Measurements from ENCODE around the gene AMACR. TPM values are rescaled to one million over a fixed set of nuclear protein-coding genes. Genes with fewer than 3 reads are reported as not detected.

AMACR gene
- total and polyA plus RNA-seq, 2 of the 13 experiments (the other 11 are each of a cell fraction or from before 2014, with no cell fraction given): 8.9 to 19.7 TPM

- H3K27me3 ChIP-seq (ENCODE audit: control insufficient read depth in 1 of 2, insufficient read depth in 2 of 2, low read length in 2 of 2): no peaks in the 10 kb centered on the region; a peak in 1 of 5 replicates
- no peaks in the 10 kb centered on the region for H3K4me1 ChIP-seq (ENCODE audit: insufficient read depth, low read length)
- in situ Hi-C loops (cut with HindIII; ENCODE audit: extremely low pct_ligation_motif_present, low pct_unique_long_range_greater_than_20kb) (no loop called here), intact Hi-C loops (cut with micrococcal nuclease; ENCODE audit: unreplicated experiment) (no loop called here)
- H3K4me2 ChIP-seq (ENCODE audit: low read depth, low read length): no peak overlapping the region
- H3K79me2 ChIP-seq (ENCODE audit: insufficient read depth, low read length): no peaks in the 10 kb centered on the region
- FAIRE-seq (no peak), DNase-seq (ENCODE audit: low spot score) (no peak), ATAC-seq (no peak)
- no peaks in the 10 kb centered on the region for H3K9me3 ChIP-seq (ENCODE audit: low read length)
- no peaks in the 10 kb centered on the region for H4K20me1 ChIP-seq (ENCODE audit: insufficient read depth, low read length)
- TF ChIP-seq XBP1 (CRISPR knock-in tag; IDR thresholded peaks at IDR 0.05): no peak
- TF ChIP-seq SIX4 (CRISPR knock-in tag; IDR thresholded peaks at IDR 0.05): no peak
- TF ChIP-seq CREB3 (CRISPR knock-in tag; IDR thresholded peaks at IDR 0.05): no peak
- no peak for TF ChIP-seq MXI1 (IDR thresholded peaks at IDR 0.05; ENCODE audit: borderline replicate concordance, low read depth, low read length)
- no peak for TF ChIP-seq ZNF746 (CRISPR knock-in tag; IDR thresholded peaks at IDR 0.05)
- no peak for TF ChIP-seq TOE1 (CRISPR knock-in tag; IDR thresholded peaks at IDR 0.05)
- no peak for TF ChIP-seq BRF2 (CRISPR knock-in tag; IDR thresholded peaks at IDR 0.05)
- TF ChIP-seq IRF1 (CRISPR knock-in tag; IDR thresholded peaks at IDR 0.05; ENCODE audit: low read depth): no peak
- no peak for TF ChIP-seq NR2F6 (IDR thresholded peaks at IDR 0.05)
- no peak for TF ChIP-seq NR2F6 (CRISPR knock-in tag; IDR thresholded peaks at IDR 0.05)
- TF ChIP-seq ZNF737 (CRISPR knock-in tag; IDR thresholded peaks at IDR 0.05; ENCODE audit: borderline replicate concordance): no peak
- TF ChIP-seq ZNF337 (CRISPR knock-in tag; IDR thresholded peaks at IDR 0.05; ENCODE audit: borderline replicate concordance, low read depth): no peak
- no peak for TF ChIP-seq SCMH1 (CRISPR knock-in tag; IDR thresholded peaks at IDR 0.05; ENCODE audit: borderline replicate concordance)
- TF ChIP-seq ZNF766 (CRISPR knock-in tag; IDR thresholded peaks at IDR 0.05; ENCODE audit: borderline replicate concordance): no peak
- TF ChIP-seq PREB (CRISPR knock-in tag; IDR thresholded peaks at IDR 0.05): no peak
- TF ChIP-seq ZNF496 (CRISPR knock-in tag; IDR thresholded peaks at IDR 0.05; ENCODE audit: insufficient replicate concordance): no peak
- TF ChIP-seq CENPT (CRISPR knock-in tag; IDR thresholded peaks at IDR 0.05; ENCODE audit: low read depth): no peak
- no peak for TF ChIP-seq ZNF20 (CRISPR knock-in tag; IDR thresholded peaks at IDR 0.05)
- BruUV-seq (replicated peaks): no TSS peak
- no peak overlapping the region for H3K9ac ChIP-seq (ENCODE audit: insufficient read depth, low read depth, low read length)
- H3K27ac ChIP-seq (ENCODE audit: extremely low read length, insufficient read depth, low read length): no peak overlapping the region
- H3K4me3 ChIP-seq (replicated peaks in 1 of 3; ENCODE audit: insufficient read depth in 1 of 3, low read depth in 2 of 3, low read length in 3 of 3): no peak overlapping the region
- H2AFZ ChIP-seq (ENCODE audit: low read length): no peak overlapping the region
- no peaks in the 10 kb centered on the region for H3K36me3 ChIP-seq (replicated peaks in 1 of 2; ENCODE audit: control insufficient read depth in 1 of 2, insufficient read depth in 2 of 2, low read length in 2 of 2)
- POLR2A ChIA-PET: no interaction called here
- CTCF ChIA-PET (ENCODE audit: low intra/inter-chr PET ratio, low total read pairs): no interaction called here
- 59% methylated on average over 3 of the region's 3 CpGs for WGBS (ENCODE audit: low lambda C conversion rate)
These were observed 39.4 kb downstream of the AMACR start for GRCh38 chr5:33968211-33969005.
